ENCODE results near the gene DOCK1. TPM values are rescaled to one million over a fixed set of nuclear protein-coding genes. Genes with fewer than 3 reads are reported as not detected.

The DOCK1 gene
- polyA plus RNA-seq, 1 donor from 2014 or later = 2.7 TPM

- Histone ChIP-seq H3K27ac (ENCODE audit: low read length) (no peak overlapping the region), H3K4me3 (ENCODE audit: low read length) (no peak overlapping the region), H3K9ac (ENCODE audit: low read length) (no peak overlapping the region), H3K4me2 (ENCODE audit: low read length) (no peak overlapping the region), H3F3A (ENCODE audit: insufficient read depth, low read length, poor library complexity, severe bottlenecking) (no peaks in the 10 kb centered on the region), H3K9me2 (ENCODE audit: insufficient read depth, low read length) (no peaks in the 10 kb centered on the region), H4K20me1 (ENCODE audit: insufficient read depth) (no peaks in the 10 kb centered on the region), H3K79me2 (replicated peaks; ENCODE audit: insufficient read depth, low read length) (no peaks in the 10 kb centered on the region), H2AFZ (ENCODE audit: low read depth, low read length) (no peak overlapping the region), H3K9me3 (ENCODE audit: low read length) (peaks cover 5% of the 10 kb centered on the region), H3K27me3 (ENCODE audit: insufficient read depth, low read depth, low read length) (no peaks in the 10 kb centered on the region), H3K36me3 (ENCODE audit: insufficient read depth, low read length) (no peaks in the 10 kb centered on the region)
- no peak for TF ChIP-seq CTCF (IDR thresholded peaks at IDR 0.05; ENCODE audit: poor library complexity, severe bottlenecking)
- no peak for TF ChIP-seq SMC3 (conservative IDR thresholded peaks at IDR 0.05; ENCODE audit: poor library complexity)
- TF ChIP-seq POLR2AphosphoS5 (IDR thresholded peaks at IDR 0.05) = no peak
- TF ChIP-seq MXI1 (conservative IDR thresholded peaks at IDR 0.05; ENCODE audit: poor library complexity, severe bottlenecking) = no peak
- no peak for TF ChIP-seq EP300 (conservative IDR thresholded peaks at IDR 0.05; ENCODE audit: poor library complexity, severe bottlenecking)
- TF ChIP-seq EZH2 (IDR thresholded peaks at IDR 0.05; ENCODE audit: borderline replicate concordance, insufficient read depth, low read length, poor library complexity, severe bottlenecking) = no peak
- TF ChIP-seq REST (IDR thresholded peaks at IDR 0.05; ENCODE audit: borderline replicate concordance) = no peak
- TF ChIP-seq TAF1 (IDR thresholded peaks at IDR 0.05; ENCODE audit: low read depth) = no peak
- no peak for TF ChIP-seq RAD21 (conservative IDR thresholded peaks at IDR 0.05)
Measured at GRCh38 chr10:126950401-126951105, 45.3 kb downstream of the DOCK1 start.

- no peak overlapping the region for H2AFZ ChIP-seq (ENCODE audit: low read depth, low read length)
- H3K9me2 ChIP-seq (ENCODE audit: insufficient read depth, low read length) = no peaks in the 10 kb centered on the region
- H3K9me3 ChIP-seq (ENCODE audit: low read length) = no peaks in the 10 kb centered on the region
- no peaks in the 10 kb centered on the region for H4K20me1 ChIP-seq (ENCODE audit: insufficient read depth)
- TF ChIP-seq SMC3 (conservative IDR thresholded peaks at IDR 0.05; ENCODE audit: poor library complexity) (no peak), TAF1 (IDR thresholded peaks at IDR 0.05; ENCODE audit: low read depth) (no peak), REST (IDR thresholded peaks at IDR 0.05; ENCODE audit: borderline replicate concordance) (no peak), EZH2 (IDR thresholded peaks at IDR 0.05; ENCODE audit: borderline replicate concordance, insufficient read depth, low read length, poor library complexity, severe bottlenecking) (no peak), MXI1 (conservative IDR thresholded peaks at IDR 0.05; ENCODE audit: poor library complexity, severe bottlenecking) (no peak), RAD21 (conservative IDR thresholded peaks at IDR 0.05) (no peak)
- no peak overlapping the region for H3K4me3 ChIP-seq (ENCODE audit: low read length)
- H3K4me2 ChIP-seq (ENCODE audit: low read length) = no peak overlapping the region
- no peaks in the 10 kb centered on the region for H3K36me3 ChIP-seq (ENCODE audit: insufficient read depth, low read length)
- no peaks in the 10 kb centered on the region for H3F3A ChIP-seq (ENCODE audit: insufficient read depth, low read length, poor library complexity, severe bottlenecking)
- H3K27me3 ChIP-seq (ENCODE audit: insufficient read depth, low read depth, low read length) = no peaks in the 10 kb centered on the region
- no peaks in the 10 kb centered on the region for H3K79me2 ChIP-seq (replicated peaks; ENCODE audit: insufficient read depth, low read length)
- H3K27ac ChIP-seq (ENCODE audit: low read length) = no peak overlapping the region
- H3K9ac ChIP-seq (ENCODE audit: low read length) = no peak overlapping the region
Measured at GRCh38 chr10:126953886-126954285, 48.7 kb downstream of the DOCK1 start.

Data from neural cell (in vitro differentiated cells).